Measurements from ENCODE around the gene FTO.
"Not testable (repeated sequence)": the region's sequence is repeated elsewhere in the genome, so short reads cannot be mapped to it uniquely, and the experiment has no call there.

The FTO gene

GRCh38 chr16:54177052-54177861 lies 473.3 kb downstream of the FTO start:
- no peak overlapping the region for H3K27ac Mint-ChIP-seq
- peaks cover 0 to under 1% of the 10 kb centered on the region in 2 donors for H3K9me3 Mint-ChIP-seq
- DNase-seq (no peak), ATAC-seq (replicated peaks) (no peak)
- H3K4me1 Mint-ChIP-seq = no peaks in the 10 kb centered on the region
- no peaks in the 10 kb centered on the region for H3K36me3 Mint-ChIP-seq
- no peak overlapping the region for H3K4me3 Mint-ChIP-seq
- peaks cover 18% of the 10 kb centered on the region in 2 donors for H3K27me3 Mint-ChIP-seq

- no peaks in the 10 kb centered on the region for H3K36me3 Mint-ChIP-seq
- ATAC-seq (replicated peaks) = no peak
- H3K4me3 Mint-ChIP-seq = no peak overlapping the region
- H3K9me3 Mint-ChIP-seq = peaks cover 0 to 2% of the 10 kb centered on the region in 2 donors
- H3K4me1 Mint-ChIP-seq = no peaks in the 10 kb centered on the region
- peaks cover 21 to 22% of the 10 kb centered on the region in 2 donors for H3K27me3 Mint-ChIP-seq
- no peak overlapping the region for H3K27ac Mint-ChIP-seq
- no peak for DNase-seq
These were observed 474.0 kb downstream of the FTO start for GRCh38 chr16:54177862-54178477.

- no peaks in the 10 kb centered on the region for H3K4me1 Mint-ChIP-seq
- DNase-seq (no peak), ATAC-seq (replicated peaks) (no peak)
- no peak overlapping the region for H3K4me3 Mint-ChIP-seq
- H3K36me3 Mint-ChIP-seq = no peaks in the 10 kb centered on the region
- peaks cover 16% of the 10 kb centered on the region in 2 donors for H3K27me3 Mint-ChIP-seq
- no peak overlapping the region for H3K27ac Mint-ChIP-seq
- H3K9me3 Mint-ChIP-seq = peaks cover 0 to 2% of the 10 kb centered on the region in 2 donors
These were observed 474.6 kb downstream of the FTO start for GRCh38 chr16:54178478-54178976.

- no peaks in the 10 kb centered on the region for H3K4me1 Mint-ChIP-seq
- no peaks in the 10 kb centered on the region for H3K36me3 Mint-ChIP-seq
- H3K27ac Mint-ChIP-seq = no peak overlapping the region
- peaks cover 15 to 22% of the 10 kb centered on the region in 2 donors for H3K27me3 Mint-ChIP-seq
- ATAC-seq (replicated peaks) = no peak
- H3K4me3 Mint-ChIP-seq = no peak overlapping the region
- DNase-seq = no peak
- H3K9me3 Mint-ChIP-seq = peaks cover 0 to 5% of the 10 kb centered on the region in 2 donors
These were observed 476.7 kb downstream of the FTO start for GRCh38 chr16:54180421-54181359.

GRCh38 chr16:54181683-54182329 lies 477.9 kb downstream of the FTO start:
- H3K36me3 Mint-ChIP-seq; ATAC-seq (replicated peaks); H3K4me1 Mint-ChIP-seq; DNase-seq; H3K4me3 Mint-ChIP-seq; H3K9me3 Mint-ChIP-seq; H3K27ac Mint-ChIP-seq: not testable (repeated sequence)
- peaks cover 14 to 23% of the 10 kb centered on the region in 2 donors for H3K27me3 Mint-ChIP-seq

- ATAC-seq (replicated peaks) (no peak), DNase-seq (no peak)
- Mint-ChIP-seq H3K4me1 (no peaks in the 10 kb centered on the region), H3K36me3 (no peaks in the 10 kb centered on the region), H3K27me3 (peaks cover 19 to 21% of the 10 kb centered on the region in 2 donors), H3K27ac (no peak overlapping the region), H3K9me3 (peaks cover 0 to 5% of the 10 kb centered on the region in 2 donors), H3K4me3 (no peak overlapping the region)
These were observed 481.1 kb downstream of the FTO start for GRCh38 chr16:54185045-54185444.

- Mint-ChIP-seq H3K4me1 (peaks cover 0 to 2% of the 10 kb centered on the region in 2 donors), H3K27me3 (peaks cover 28 to 46% of the 10 kb centered on the region in 2 donors), H3K27ac (no peak overlapping the region), H3K36me3 (no peaks in the 10 kb centered on the region), H3K9me3 (peaks cover 4 to 10% of the 10 kb centered on the region in 2 donors), H3K4me3 (no peak overlapping the region)
- DNase-seq (no peak), ATAC-seq (replicated peaks) (no peak)
These were observed 487.2 kb downstream of the FTO start for GRCh38 chr16:54191163-54191562.

GRCh38 chr16:54191592-54191991 lies 487.6 kb downstream of the FTO start:
- DNase-seq (no peak), ATAC-seq (replicated peaks) (no peak)
- Mint-ChIP-seq H3K4me1 (peaks cover 0 to 2% of the 10 kb centered on the region in 2 donors), H3K9me3 (peaks cover 4 to 10% of the 10 kb centered on the region in 2 donors), H3K27me3 (peaks cover 27 to 46% of the 10 kb centered on the region in 2 donors), H3K36me3 (no peaks in the 10 kb centered on the region), H3K27ac (no peak overlapping the region), H3K4me3 (no peak overlapping the region)

- Mint-ChIP-seq H3K27me3 (peaks cover 27 to 46% of the 10 kb centered on the region in 2 donors), H3K36me3 (no peaks in the 10 kb centered on the region), H3K4me1 (peaks cover 0 to 2% of the 10 kb centered on the region in 2 donors), H3K9me3 (peaks cover 7 to 13% of the 10 kb centered on the region in 2 donors), H3K4me3 (no peak overlapping the region), H3K27ac (no peak overlapping the region)
- DNase-seq (no peak), ATAC-seq (replicated peaks) (no peak)
These were observed 489.2 kb downstream of the FTO start for GRCh38 chr16:54193013-54193664.

- peaks cover 22 to 39% of the 10 kb centered on the region in 2 donors for H3K27me3 Mint-ChIP-seq
- peaks cover 7 to 13% of the 10 kb centered on the region in 2 donors for H3K9me3 Mint-ChIP-seq
- no peaks in the 10 kb centered on the region for H3K36me3 Mint-ChIP-seq
- no peak overlapping the region for H3K27ac Mint-ChIP-seq
- DNase-seq (peak; percentile 30), ATAC-seq (replicated peaks) (peak; percentile 77 to 81)
- peaks cover 0 to 2% of the 10 kb centered on the region in 2 donors for H3K4me1 Mint-ChIP-seq
- H3K4me3 Mint-ChIP-seq = no peak overlapping the region
These were observed 489.8 kb downstream of the FTO start for GRCh38 chr16:54193665-54194333.

- Mint-ChIP-seq H3K36me3 (no peaks in the 10 kb centered on the region), H3K27me3 (peaks cover 25 to 39% of the 10 kb centered on the region in 2 donors), H3K4me1 (peaks cover 0 to 2% of the 10 kb centered on the region in 2 donors), H3K27ac (no peak overlapping the region), H3K4me3 (no peak overlapping the region), H3K9me3 (peaks cover 10 to 16% of the 10 kb centered on the region in 2 donors)
- ATAC-seq (replicated peaks) = no peak
- DNase-seq = no peak
These were observed 490.4 kb downstream of the FTO start for GRCh38 chr16:54194334-54194743.

- H3K4me3 Mint-ChIP-seq = no peak overlapping the region
- DNase-seq (no peak), ATAC-seq (replicated peaks) (no peak)
- H3K27ac Mint-ChIP-seq = no peak overlapping the region
- H3K9me3 Mint-ChIP-seq = peaks cover 6 to 17% of the 10 kb centered on the region in 2 donors
- peaks cover 0 to 2% of the 10 kb centered on the region in 2 donors for H3K36me3 Mint-ChIP-seq
- H3K4me1 Mint-ChIP-seq = peaks cover 0 to 2% of the 10 kb centered on the region in 2 donors
- peaks cover 14 to 29% of the 10 kb centered on the region in 2 donors for H3K27me3 Mint-ChIP-seq
These were observed 493.8 kb downstream of the FTO start for GRCh38 chr16:54197758-54198157.

Data from stimulated activated naive B cell treated with anti-CD40 and anti-IgM and Interleukin-4, amounts not matched to agents 10 μg/mL and 1 μg/mL and 100 μg/mL, for 72 hours (primary cell).